ENCODE results near the gene PMS2.
"Not testable (repeated sequence)": the region's sequence is repeated elsewhere in the genome, so short reads cannot be mapped to it uniquely, and the experiment has no call there.

PMS2 gene

GRCh38 chr7:6012355-6013104, 3.7 kb upstream of the PMS2 start:
- H3K14ac ChIP-seq (ENCODE audit: low read length), result no peak overlapping the region
- H3K27me3 ChIP-seq (ENCODE audit: insufficient read depth, low read length), result no peaks in the 10 kb centered on the region
- no peak overlapping the region for H3K27ac ChIP-seq (ENCODE audit: low read depth, low read length)
- no peak overlapping the region for H4K91ac ChIP-seq (ENCODE audit: low read depth, low read length)
- DNase-seq, result peak; percentile 63 to 80
- H3K36me3 ChIP-seq (ENCODE audit: control insufficient read depth in 1 of 2, insufficient read depth in 2 of 2, low read length in 2 of 2), result peaks cover 14 to 24% of the 10 kb centered on the region in 2 experiments
- no peak overlapping the region for H3K18ac ChIP-seq (ENCODE audit: low read length)
- H3K79me2 ChIP-seq (ENCODE audit: control insufficient read depth, insufficient read depth, low read length, poor library complexity), result peaks cover 5% of the 10 kb centered on the region
- no peak overlapping the region for H4K8ac ChIP-seq (ENCODE audit: low read depth, low read length)
- no peak overlapping the region for H2BK12ac ChIP-seq (ENCODE audit: low read length)
- no peak overlapping the region for H4K12ac ChIP-seq (ENCODE audit: low read depth, low read length)
- peaks cover 2% of the 10 kb centered on the region in 2 experiments for H3K4me1 ChIP-seq (ENCODE audit: control insufficient read depth in 1 of 2, insufficient read depth in 2 of 2, low read length in 2 of 2)
- H3K9me3 ChIP-seq (ENCODE audit: insufficient read depth, low read depth, low read length), result no peaks in the 10 kb centered on the region
- no CpG with 5 or more reads among the region's 14 CpGs for WGBS (ENCODE audit: extremely low coverage, insufficient coverage, insufficient read length)
- H3K4me2 ChIP-seq (ENCODE audit: low read length), result no peak overlapping the region
- no peak overlapping the region for H2AFZ ChIP-seq (ENCODE audit: insufficient read depth, low read length, poor library complexity)
- no peak overlapping the region for H3K4ac ChIP-seq (ENCODE audit: low read depth, low read length)
- H2BK5ac ChIP-seq (ENCODE audit: low read depth, low read length, poor library complexity), result no peak overlapping the region
- H2BK120ac ChIP-seq (ENCODE audit: insufficient read depth, low read length, poor library complexity), result no peak overlapping the region
- H3K79me1 ChIP-seq (ENCODE audit: low read length), result peaks cover 9% of the 10 kb centered on the region
- H3K23ac ChIP-seq (ENCODE audit: low read length), result no peak overlapping the region
- H2AK5ac ChIP-seq (ENCODE audit: low read length), result no peak overlapping the region
- no peak overlapping the region for H3K9ac ChIP-seq (ENCODE audit: low read length)
- no peak overlapping the region for H3K4me3 ChIP-seq (ENCODE audit: low read depth, low read length)

GRCh38 chr7:6011541-6011940, 2.7 kb upstream of the PMS2 start:
- Histone ChIP-seq H3K4ac (ENCODE audit: low read depth, low read length) (no peak overlapping the region), H3K79me2 (ENCODE audit: control insufficient read depth, insufficient read depth, low read length, poor library complexity) (peaks cover 5% of the 10 kb centered on the region), H2AFZ (ENCODE audit: insufficient read depth, low read length, poor library complexity) (no peak overlapping the region), H2BK120ac (ENCODE audit: insufficient read depth, low read length, poor library complexity) (no peak overlapping the region), H3K4me3 (ENCODE audit: low read depth, low read length) (no peak overlapping the region), H3K4me2 (ENCODE audit: low read length) (no peak overlapping the region), H3K23ac (ENCODE audit: low read length) (no peak overlapping the region), H3K14ac (ENCODE audit: low read length) (no peak overlapping the region), H3K9me3 (ENCODE audit: insufficient read depth, low read depth, low read length) (no peaks in the 10 kb centered on the region), H3K79me1 (ENCODE audit: low read length) (peaks cover 9% of the 10 kb centered on the region), H2AK5ac (ENCODE audit: low read length) (no peak overlapping the region), H3K27ac (ENCODE audit: low read depth, low read length) (no peak overlapping the region), H3K27me3 (ENCODE audit: insufficient read depth, low read length) (no peaks in the 10 kb centered on the region), H3K4me1 (ENCODE audit: control insufficient read depth in 1 of 2, insufficient read depth in 2 of 2, low read length in 2 of 2) (peaks cover 2% of the 10 kb centered on the region in 2 experiments), H3K18ac (ENCODE audit: low read length) (no peak overlapping the region), H4K91ac (ENCODE audit: low read depth, low read length) (no peak overlapping the region), H3K36me3 (ENCODE audit: control insufficient read depth in 1 of 2, insufficient read depth in 2 of 2, low read length in 2 of 2) (peaks cover 9 to 16% of the 10 kb centered on the region in 2 experiments), H4K8ac (ENCODE audit: low read depth, low read length) (no peak overlapping the region), H2BK5ac (ENCODE audit: low read depth, low read length, poor library complexity) (no peak overlapping the region), H3K9ac (ENCODE audit: low read length) (no peak overlapping the region), H2BK12ac (ENCODE audit: low read length) (no peak overlapping the region), H4K12ac (ENCODE audit: low read depth, low read length) (no peak overlapping the region)
- DNase-seq, result no peak
- no CpG with 5 or more reads among the region's 2 CpGs for WGBS (ENCODE audit: extremely low coverage, insufficient coverage, insufficient read length)

DNA sequence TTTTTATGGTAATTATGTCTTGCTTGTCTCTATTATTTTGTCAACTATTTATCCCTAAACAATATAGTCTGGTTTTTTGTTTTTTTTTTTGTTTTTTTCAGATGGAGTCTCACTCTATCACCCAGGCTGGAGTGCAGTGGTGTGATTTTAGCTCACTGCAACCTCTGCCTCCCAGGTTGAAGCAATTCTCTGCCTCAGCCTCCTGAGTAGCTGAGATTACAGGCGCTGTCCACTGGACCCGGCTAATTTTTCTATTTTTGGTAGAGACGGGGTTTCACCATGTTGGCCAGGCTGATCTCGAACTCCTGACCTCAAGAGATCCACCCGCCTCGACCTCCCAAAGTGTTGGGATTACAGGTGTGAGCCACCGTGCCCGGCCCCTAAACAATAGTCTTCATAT, 1.5 kb upstream of the PMS2 start:
- H3K4me3 ChIP-seq (ENCODE audit: low read depth, low read length); H2AK5ac ChIP-seq (ENCODE audit: low read length); H3K4me2 ChIP-seq (ENCODE audit: low read length); H3K27me3 ChIP-seq (ENCODE audit: insufficient read depth, low read length); H2BK5ac ChIP-seq (ENCODE audit: low read depth, low read length, poor library complexity); H2BK120ac ChIP-seq (ENCODE audit: insufficient read depth, low read length, poor library complexity); H3K18ac ChIP-seq (ENCODE audit: low read length); H3K14ac ChIP-seq (ENCODE audit: low read length); H3K9ac ChIP-seq (ENCODE audit: low read length); DNase-seq; H3K27ac ChIP-seq (ENCODE audit: low read depth, low read length); H3K79me1 ChIP-seq (ENCODE audit: low read length); H3K9me3 ChIP-seq (ENCODE audit: insufficient read depth, low read depth, low read length); H2AFZ ChIP-seq (ENCODE audit: insufficient read depth, low read length, poor library complexity); H3K23ac ChIP-seq (ENCODE audit: low read length); H3K4me1 ChIP-seq (ENCODE audit: control insufficient read depth in 1 of 2, insufficient read depth in 2 of 2, low read length in 2 of 2); H3K36me3 ChIP-seq (ENCODE audit: control insufficient read depth in 1 of 2, insufficient read depth in 2 of 2, low read length in 2 of 2); H3K79me2 ChIP-seq (ENCODE audit: control insufficient read depth, insufficient read depth, low read length, poor library complexity); H4K12ac ChIP-seq (ENCODE audit: low read depth, low read length); H4K91ac ChIP-seq (ENCODE audit: low read depth, low read length); H2BK12ac ChIP-seq (ENCODE audit: low read length): not testable (repeated sequence)
- WGBS (ENCODE audit: extremely low coverage, insufficient coverage, insufficient read length), result no CpG with 5 or more reads among the region's 8 CpGs
- peak overlapping the region; percentile 23 for H4K8ac ChIP-seq (ENCODE audit: low read depth, low read length)
- peak overlapping the region; percentile 21 for H3K4ac ChIP-seq (ENCODE audit: low read depth, low read length)

- H3K4me1 ChIP-seq (ENCODE audit: control insufficient read depth in 1 of 2, insufficient read depth in 2 of 2, low read length in 2 of 2); H3K27me3 ChIP-seq (ENCODE audit: insufficient read depth, low read length); H3K9ac ChIP-seq (ENCODE audit: low read length); H4K12ac ChIP-seq (ENCODE audit: low read depth, low read length); H3K79me1 ChIP-seq (ENCODE audit: low read length); H2BK5ac ChIP-seq (ENCODE audit: low read depth, low read length, poor library complexity); H2AK5ac ChIP-seq (ENCODE audit: low read length); H2BK12ac ChIP-seq (ENCODE audit: low read length); H3K9me3 ChIP-seq (ENCODE audit: insufficient read depth, low read depth, low read length); H3K23ac ChIP-seq (ENCODE audit: low read length); H4K91ac ChIP-seq (ENCODE audit: low read depth, low read length); H2AFZ ChIP-seq (ENCODE audit: insufficient read depth, low read length, poor library complexity); H3K27ac ChIP-seq (ENCODE audit: low read depth, low read length); H3K79me2 ChIP-seq (ENCODE audit: control insufficient read depth, insufficient read depth, low read length, poor library complexity); H3K18ac ChIP-seq (ENCODE audit: low read length); DNase-seq; H2BK120ac ChIP-seq (ENCODE audit: insufficient read depth, low read length, poor library complexity); H3K36me3 ChIP-seq (ENCODE audit: control insufficient read depth in 1 of 2, insufficient read depth in 2 of 2, low read length in 2 of 2): not testable (repeated sequence)
- Histone ChIP-seq H3K4ac (ENCODE audit: low read depth, low read length) (peak overlapping the region; percentile 41), H3K4me2 (ENCODE audit: low read length) (peak overlapping the region; percentile 74), H4K8ac (ENCODE audit: low read depth, low read length) (peak overlapping the region; percentile 43), H3K14ac (ENCODE audit: low read length) (peak overlapping the region; percentile 45), H3K4me3 (ENCODE audit: low read depth, low read length) (peak overlapping the region; percentile 32)
- no CpG with 5 or more reads among the region's 27 CpGs for WGBS (ENCODE audit: extremely low coverage, insufficient coverage, insufficient read length)
Observed at GRCh38 chr7:6007835-6008590, 836 bp downstream of the PMS2 start.
